ENCODE measurements around the gene PLEKHA6.

Gene PLEKHA6

GRCh38 chr1:204213668-204214662, 145.8 kb downstream of the PLEKHA6 start, which contains the start of gene GOLT1A:
TSS of gene GOLT1A (minus strand) at chr1:204213988. CDS start at chr1:204213906, 82 bp downstream.
- H3K27me3 ChIP-seq (ENCODE audit: insufficient read depth, low read length), result peaks cover 4% of the 10 kb centered on the region; the same call in 1 of the 2 replicates
- peak within 1 kb of the TSS; percentile 69 for H3K4me3 ChIP-seq (ENCODE audit: low read length)
- H3K9me3 ChIP-seq (ENCODE audit: insufficient read depth, low read depth, low read length), result no peaks in the 10 kb centered on the region
- no peak within 1 kb of the TSS for H3K27ac ChIP-seq (ENCODE audit: low read length)
- no peaks in the 10 kb centered on the region for H3K4me1 ChIP-seq (ENCODE audit: insufficient read depth, low read length)
- H3K9ac ChIP-seq (ENCODE audit: low read depth, low read length), result peak within 1 kb of the TSS; percentile 38; the same call in 1 of the 2 replicates
- H3K36me3 ChIP-seq (ENCODE audit: insufficient read depth, low read depth, low read length), result no peaks in the 10 kb centered on the region

GRCh38 chr1:204212715-204213114, 147.0 kb downstream of the PLEKHA6 start:
- Histone ChIP-seq H3K9ac (ENCODE audit: low read depth, low read length) (no peak overlapping the region), H3K27ac (ENCODE audit: low read length) (no peak overlapping the region), H3K4me3 (ENCODE audit: low read length) (no peak overlapping the region), H3K27me3 (ENCODE audit: insufficient read depth, low read length) (peaks cover 4% of the 10 kb centered on the region; the same call in 1 of the 2 replicates), H3K9me3 (ENCODE audit: insufficient read depth, low read depth, low read length) (no peaks in the 10 kb centered on the region), H3K4me1 (ENCODE audit: insufficient read depth, low read length) (no peaks in the 10 kb centered on the region), H3K36me3 (ENCODE audit: insufficient read depth, low read depth, low read length) (no peaks in the 10 kb centered on the region)

- no peak overlapping the region for H3K9ac ChIP-seq (ENCODE audit: low read depth, low read length)
- H3K9me3 ChIP-seq (ENCODE audit: insufficient read depth, low read depth, low read length), result no peaks in the 10 kb centered on the region
- H3K36me3 ChIP-seq (ENCODE audit: insufficient read depth, low read depth, low read length), result no peaks in the 10 kb centered on the region
- H3K4me1 ChIP-seq (ENCODE audit: insufficient read depth, low read length), result no peaks in the 10 kb centered on the region
- H3K27me3 ChIP-seq (ENCODE audit: insufficient read depth, low read length), result peaks cover 4% of the 10 kb centered on the region; the same call in 1 of the 2 replicates
- H3K27ac ChIP-seq (ENCODE audit: low read length), result no peak overlapping the region
- no peak overlapping the region for H3K4me3 ChIP-seq (ENCODE audit: low read length)
Measured at GRCh38 chr1:204211046-204211445, 148.7 kb downstream of the PLEKHA6 start.

GRCh38 chr1:204207136-204207616, 152.6 kb downstream of the PLEKHA6 start:
- H3K4me1 ChIP-seq (ENCODE audit: insufficient read depth, low read length), result no peaks in the 10 kb centered on the region
- H3K9ac ChIP-seq (ENCODE audit: low read depth, low read length), result no peak overlapping the region
- H3K36me3 ChIP-seq (ENCODE audit: insufficient read depth, low read depth, low read length), result no peaks in the 10 kb centered on the region
- no peak overlapping the region for H3K27ac ChIP-seq (ENCODE audit: low read length)
- no peak overlapping the region for H3K4me3 ChIP-seq (ENCODE audit: low read length)
- H3K27me3 ChIP-seq (ENCODE audit: insufficient read depth, low read length), result no peaks in the 10 kb centered on the region
- H3K9me3 ChIP-seq (ENCODE audit: insufficient read depth, low read depth, low read length), result no peaks in the 10 kb centered on the region

- no peak overlapping the region for H3K9ac ChIP-seq (ENCODE audit: low read depth, low read length)
- H3K4me1 ChIP-seq (ENCODE audit: insufficient read depth, low read length), result no peaks in the 10 kb centered on the region
- no peak overlapping the region for H3K4me3 ChIP-seq (ENCODE audit: low read length)
- no peaks in the 10 kb centered on the region for H3K27me3 ChIP-seq (ENCODE audit: insufficient read depth, low read length)
- H3K36me3 ChIP-seq (ENCODE audit: insufficient read depth, low read depth, low read length), result no peaks in the 10 kb centered on the region
- H3K9me3 ChIP-seq (ENCODE audit: insufficient read depth, low read depth, low read length), result no peaks in the 10 kb centered on the region
- H3K27ac ChIP-seq (ENCODE audit: low read length), result no peak overlapping the region
Measured at GRCh38 chr1:204206121-204206520, 153.6 kb downstream of the PLEKHA6 start.

- Histone ChIP-seq H3K9me3 (ENCODE audit: insufficient read depth, low read depth, low read length) (no peaks in the 10 kb centered on the region), H3K36me3 (ENCODE audit: insufficient read depth, low read depth, low read length) (no peaks in the 10 kb centered on the region), H3K27me3 (ENCODE audit: insufficient read depth, low read length) (no peaks in the 10 kb centered on the region), H3K27ac (ENCODE audit: low read length) (no peak overlapping the region), H3K9ac (ENCODE audit: low read depth, low read length) (no peak overlapping the region), H3K4me3 (ENCODE audit: low read length) (no peak overlapping the region), H3K4me1 (ENCODE audit: insufficient read depth, low read length) (no peaks in the 10 kb centered on the region)
Measured at GRCh38 chr1:204205486-204205885, 154.2 kb downstream of the PLEKHA6 start.

- H3K36me3 ChIP-seq (ENCODE audit: insufficient read depth, low read depth, low read length), result no peaks in the 10 kb centered on the region
- no peaks in the 10 kb centered on the region for H3K4me1 ChIP-seq (ENCODE audit: insufficient read depth, low read length)
- no peaks in the 10 kb centered on the region for H3K27me3 ChIP-seq (ENCODE audit: insufficient read depth, low read length)
- no peak overlapping the region for H3K4me3 ChIP-seq (ENCODE audit: low read length)
- H3K27ac ChIP-seq (ENCODE audit: low read length), result no peak overlapping the region
- no peaks in the 10 kb centered on the region for H3K9me3 ChIP-seq (ENCODE audit: insufficient read depth, low read depth, low read length)
- H3K9ac ChIP-seq (ENCODE audit: low read depth, low read length), result no peak overlapping the region
Measured at GRCh38 chr1:204204944-204205343, 154.8 kb downstream of the PLEKHA6 start.

- Histone ChIP-seq H3K9ac (ENCODE audit: low read depth, low read length) (no peak overlapping the region), H3K27me3 (ENCODE audit: insufficient read depth, low read length) (no peaks in the 10 kb centered on the region), H3K36me3 (ENCODE audit: insufficient read depth, low read depth, low read length) (no peaks in the 10 kb centered on the region), H3K9me3 (ENCODE audit: insufficient read depth, low read depth, low read length) (no peaks in the 10 kb centered on the region), H3K4me1 (ENCODE audit: insufficient read depth, low read length) (peaks cover 6% of the 10 kb centered on the region; the same call in 1 of the 2 replicates), H3K27ac (ENCODE audit: low read length) (no peak overlapping the region), H3K4me3 (ENCODE audit: low read length) (no peak overlapping the region)
Measured at GRCh38 chr1:204203206-204203767, 156.4 kb downstream of the PLEKHA6 start.

- Histone ChIP-seq H3K9me3 (ENCODE audit: insufficient read depth, low read depth, low read length) (no peaks in the 10 kb centered on the region), H3K4me3 (ENCODE audit: low read length) (no peak overlapping the region), H3K36me3 (ENCODE audit: insufficient read depth, low read depth, low read length) (no peaks in the 10 kb centered on the region), H3K4me1 (ENCODE audit: insufficient read depth, low read length) (peaks cover 6% of the 10 kb centered on the region; the same call in 1 of the 2 replicates), H3K27me3 (ENCODE audit: insufficient read depth, low read length) (0 out of 2 replicates have a peak, but pooled peaks cover 2% of the 10 kb centered on the region), H3K27ac (ENCODE audit: low read length) (no peak overlapping the region), H3K9ac (ENCODE audit: low read depth, low read length) (no peak overlapping the region)
Measured at GRCh38 chr1:204202481-204202880, 157.2 kb downstream of the PLEKHA6 start.

- 0 out of 2 replicates have a peak, but pooled peaks cover 3% of the 10 kb centered on the region for H3K27me3 ChIP-seq (ENCODE audit: insufficient read depth, low read length)
- no peak overlapping the region for H3K9ac ChIP-seq (ENCODE audit: low read depth, low read length)
- H3K4me1 ChIP-seq (ENCODE audit: insufficient read depth, low read length), result peaks cover 6% of the 10 kb centered on the region; the same call in 1 of the 2 replicates
- H3K27ac ChIP-seq (ENCODE audit: low read length), result no peak overlapping the region
- H3K4me3 ChIP-seq (ENCODE audit: low read length), result no peak overlapping the region
- no peaks in the 10 kb centered on the region for H3K9me3 ChIP-seq (ENCODE audit: insufficient read depth, low read depth, low read length)
- no peaks in the 10 kb centered on the region for H3K36me3 ChIP-seq (ENCODE audit: insufficient read depth, low read depth, low read length)
Measured at GRCh38 chr1:204201348-204202040, 158.2 kb downstream of the PLEKHA6 start.

- Histone ChIP-seq H3K9ac (ENCODE audit: low read depth, low read length) (no peak overlapping the region), H3K9me3 (ENCODE audit: insufficient read depth, low read depth, low read length) (no peaks in the 10 kb centered on the region), H3K4me1 (ENCODE audit: insufficient read depth, low read length) (peaks cover 6% of the 10 kb centered on the region; the same call in 1 of the 2 replicates), H3K27ac (ENCODE audit: low read length) (no peak overlapping the region), H3K4me3 (ENCODE audit: low read length) (no peak overlapping the region), H3K27me3 (ENCODE audit: insufficient read depth, low read length) (0 out of 2 replicates have a peak, but pooled peaks cover 3% of the 10 kb centered on the region), H3K36me3 (ENCODE audit: insufficient read depth, low read depth, low read length) (no peaks in the 10 kb centered on the region)
Measured at GRCh38 chr1:204199579-204199978, 160.2 kb downstream of the PLEKHA6 start.
